ENCODE measurements around the gene CIDEA. TPM values are rescaled to one million over a fixed set of nuclear protein-coding genes. Genes with fewer than 3 reads are reported as not detected.

CIDEA gene
- polyA plus RNA-seq, 6 donors from 2014 or later = not detected

DNA sequence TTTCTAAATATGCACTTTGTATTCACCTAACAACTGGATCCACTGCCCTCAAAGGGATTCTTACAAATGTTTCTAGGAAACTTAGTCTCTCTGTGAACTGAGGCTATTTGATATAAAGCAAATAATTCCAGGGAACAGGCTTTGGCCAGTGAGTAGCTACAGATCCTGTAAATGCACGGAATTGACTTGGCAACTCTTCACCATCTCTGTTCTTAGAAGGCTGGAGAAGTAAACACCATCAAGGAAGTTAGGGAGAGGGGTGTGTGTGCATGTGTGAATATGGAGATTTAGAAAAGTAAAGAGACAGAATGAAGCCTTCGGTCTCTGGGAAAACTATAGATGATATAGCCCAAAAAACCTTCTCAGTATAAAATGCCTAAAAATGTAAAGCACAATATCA is 10.7 kb downstream of the CIDEA start:
- Mint-ChIP-seq H3K36me3 (no peaks in the 10 kb centered on the region), H3K4me1 (no peaks in the 10 kb centered on the region)

DNA sequence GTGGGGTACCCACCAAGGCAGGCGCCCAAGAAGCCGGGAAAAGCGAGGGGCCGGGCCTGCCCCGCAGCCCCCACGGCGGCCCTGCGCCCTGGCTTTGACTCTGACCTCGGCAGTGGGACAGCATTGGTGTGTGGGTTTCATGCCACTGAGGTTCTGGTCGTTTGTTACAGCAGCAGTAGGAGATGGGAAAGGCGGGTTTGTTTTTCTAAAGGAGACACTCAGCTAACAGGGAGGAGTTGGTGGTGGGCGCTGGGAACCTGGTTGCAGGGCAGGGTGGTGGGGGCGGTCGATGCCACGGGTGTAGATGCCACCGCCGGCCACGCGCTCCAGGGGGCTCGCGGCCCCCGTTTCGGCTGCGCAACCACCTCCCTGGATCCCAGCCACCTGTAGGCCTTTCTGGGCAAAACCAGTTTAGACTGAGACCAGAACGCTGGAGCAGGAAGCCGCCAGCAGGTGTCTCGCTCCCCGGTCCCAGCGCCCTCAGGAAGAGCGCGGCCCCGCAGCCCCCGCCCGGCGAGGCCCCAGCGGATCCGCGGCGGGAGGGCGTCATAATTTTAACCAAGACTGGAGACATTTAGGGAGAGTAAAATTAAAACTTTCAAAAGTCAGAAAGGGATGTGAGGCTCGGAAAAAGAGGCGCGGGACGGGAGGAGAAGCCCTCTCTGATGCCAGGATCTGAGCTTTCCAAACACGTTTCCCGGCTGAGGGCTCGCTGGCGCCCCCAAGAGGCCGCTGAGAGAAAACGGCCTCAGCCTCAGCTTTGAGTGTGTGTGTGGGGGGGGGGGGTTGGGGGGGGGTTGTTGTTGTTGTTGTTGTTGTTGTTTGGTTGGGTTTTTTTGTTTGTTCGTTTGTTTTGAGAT is 17.4 kb downstream of the CIDEA start:
- ATAC-seq (ENCODE audit: low read depth in 2 of 2) (peak; percentile 61 to 83), DNase-seq (peak; percentile 36)
- Mint-ChIP-seq H3K27me3 (peaks cover 4 to 17% (median 14%) of the 10 kb centered on the region in 3 donors), H3K27ac (peak overlapping the region in 2 of 6 donors; percentile 60 to 77), H3K36me3 (no peaks in the 10 kb centered on the region), H3K4me3 (peak overlapping the region; percentile 51 to 86 (median 70)), H3K9me3 (no peaks in the 10 kb centered on the region), H3K4me1 (peaks cover 0 to 9% (median 6%) of the 10 kb centered on the region in 3 donors)

More for the DNA sequence above, 10.7 kb downstream of the CIDEA start:
- ATAC-seq (ENCODE audit: low read depth in 2 of 2) (no peak), DNase-seq (no peak)
- no peaks in the 10 kb centered on the region for H3K9me3 Mint-ChIP-seq
- no peak overlapping the region for H3K4me3 Mint-ChIP-seq
- peak overlapping the region in 1 of 6 donors; percentile 26 for H3K27ac Mint-ChIP-seq
- H3K27me3 Mint-ChIP-seq = peaks cover 10 to 12% (median 11%) of the 10 kb centered on the region in 3 donors

DNA sequence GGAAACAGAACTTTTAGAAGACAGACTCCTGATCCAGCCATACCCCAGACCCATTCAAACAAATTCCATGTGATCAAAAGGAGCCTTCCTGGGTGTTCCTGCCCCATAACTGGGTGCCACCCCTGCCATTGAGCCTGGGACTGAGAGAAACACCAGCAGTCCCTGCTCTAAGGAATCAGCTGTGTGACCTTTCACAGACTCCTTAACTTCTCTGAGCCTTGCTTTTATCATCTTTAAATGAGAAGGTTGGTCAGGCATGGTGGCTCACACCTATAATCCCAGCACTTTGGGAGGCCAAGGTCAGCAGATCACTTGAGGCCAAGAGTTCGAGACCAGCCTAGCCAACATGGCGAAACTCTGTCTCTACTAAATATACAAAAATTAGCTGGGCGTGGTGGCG is 20.6 kb downstream of the CIDEA start:
- no peaks in the 10 kb centered on the region for H3K36me3 Mint-ChIP-seq
- ATAC-seq (ENCODE audit: low read depth in 2 of 2) (no peak), DNase-seq (no peak)
- no peak overlapping the region for H3K27ac Mint-ChIP-seq
- H3K4me1 Mint-ChIP-seq = peaks cover 0 to 9% (median 6%) of the 10 kb centered on the region in 3 donors
- H3K27me3 Mint-ChIP-seq = peaks cover 0 to 25% (median 22%) of the 10 kb centered on the region in 3 donors
- no peak overlapping the region for H3K4me3 Mint-ChIP-seq
- H3K9me3 Mint-ChIP-seq = no peaks in the 10 kb centered on the region

DNA sequence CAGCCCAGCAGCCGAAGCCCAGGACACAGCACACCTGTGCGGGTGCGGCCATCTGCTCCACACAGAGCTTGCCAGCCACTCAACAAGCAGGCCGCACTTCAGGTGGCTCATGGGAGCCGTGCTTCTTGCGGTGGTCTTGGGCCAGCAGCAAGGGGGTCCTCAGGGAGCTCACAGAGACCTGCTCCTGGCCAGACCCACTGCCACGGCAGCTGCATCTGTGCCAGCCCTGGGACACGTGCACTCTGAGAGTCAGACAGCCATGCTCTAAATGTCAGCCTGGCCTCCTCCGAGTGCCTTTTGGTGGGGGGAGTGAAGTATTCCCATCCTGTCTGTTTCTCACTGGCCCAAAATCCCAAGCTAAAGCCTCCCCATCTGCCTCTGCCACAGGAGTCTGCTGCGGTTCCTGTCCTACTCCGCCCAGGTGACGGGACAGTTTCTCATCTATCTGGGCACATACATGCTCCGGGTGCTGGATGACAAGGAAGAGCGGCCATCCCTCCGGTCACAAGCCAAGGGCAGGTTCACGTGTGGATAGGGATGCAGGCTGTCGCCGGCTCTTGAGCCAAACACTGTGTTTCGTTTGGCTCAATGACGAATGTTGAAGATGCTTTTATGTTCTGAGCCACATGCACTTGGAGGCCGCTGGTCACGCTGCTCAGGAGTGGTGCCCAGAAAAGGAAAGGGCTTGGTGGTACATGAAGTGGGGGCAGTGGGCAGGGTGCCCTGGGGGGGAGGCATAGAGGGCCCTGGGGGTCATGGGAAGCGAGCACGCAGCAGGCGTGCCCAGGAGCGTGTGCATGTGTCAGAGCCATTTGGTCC is 22.8 kb downstream of the CIDEA start:
- peak overlapping the region in 1 of 6 donors; percentile 33 for H3K27ac Mint-ChIP-seq

DNA sequence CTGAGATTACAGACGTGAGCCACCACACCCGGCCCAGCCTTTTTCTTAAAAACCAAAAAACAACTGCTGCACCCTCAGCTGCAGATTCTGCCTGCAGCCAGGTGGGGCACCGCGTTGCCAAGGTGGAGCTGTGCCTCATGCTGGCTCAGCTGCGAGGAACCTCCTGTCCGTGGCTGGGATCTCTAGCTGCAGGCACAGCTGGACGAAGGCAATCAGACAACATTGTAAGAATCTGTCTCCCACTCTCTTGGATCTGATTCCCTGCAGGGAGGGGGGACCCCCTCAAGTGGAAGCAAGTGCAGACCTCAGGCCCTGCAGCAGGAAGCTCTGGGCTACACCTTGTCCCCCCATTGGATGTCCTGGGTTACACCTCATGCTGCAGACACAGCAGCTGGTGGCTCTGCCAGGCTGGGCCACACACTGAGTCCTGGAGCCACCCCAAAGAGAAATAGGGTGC is 24.1 kb downstream of the CIDEA start:
- peak overlapping the region in 1 of 6 donors; percentile 56 for H3K27ac Mint-ChIP-seq
- no peak for ATAC-seq (ENCODE audit: low read depth in 2 of 2)
- no peaks in the 10 kb centered on the region for H3K9me3 Mint-ChIP-seq
- H3K4me3 Mint-ChIP-seq = no peak overlapping the region
- H3K36me3 Mint-ChIP-seq = no peaks in the 10 kb centered on the region
- H3K4me1 Mint-ChIP-seq = no peaks in the 10 kb centered on the region
- H3K27me3 Mint-ChIP-seq = peaks cover 0 to 29% (median 21%) of the 10 kb centered on the region in 3 donors
- no peak for DNase-seq

More for the DNA sequence above, 22.8 kb downstream of the CIDEA start:
- Mint-ChIP-seq H3K9me3 (no peaks in the 10 kb centered on the region), H3K36me3 (no peaks in the 10 kb centered on the region), H3K4me3 (no peak overlapping the region), H3K4me1 (peaks cover 0 to 9% (median 0%) of the 10 kb centered on the region in 3 donors), H3K27me3 (peaks cover 0 to 25% (median 14%) of the 10 kb centered on the region in 3 donors)
- DNase-seq = no peak
- ATAC-seq (ENCODE audit: low read depth in 2 of 2) = no peak

DNA sequence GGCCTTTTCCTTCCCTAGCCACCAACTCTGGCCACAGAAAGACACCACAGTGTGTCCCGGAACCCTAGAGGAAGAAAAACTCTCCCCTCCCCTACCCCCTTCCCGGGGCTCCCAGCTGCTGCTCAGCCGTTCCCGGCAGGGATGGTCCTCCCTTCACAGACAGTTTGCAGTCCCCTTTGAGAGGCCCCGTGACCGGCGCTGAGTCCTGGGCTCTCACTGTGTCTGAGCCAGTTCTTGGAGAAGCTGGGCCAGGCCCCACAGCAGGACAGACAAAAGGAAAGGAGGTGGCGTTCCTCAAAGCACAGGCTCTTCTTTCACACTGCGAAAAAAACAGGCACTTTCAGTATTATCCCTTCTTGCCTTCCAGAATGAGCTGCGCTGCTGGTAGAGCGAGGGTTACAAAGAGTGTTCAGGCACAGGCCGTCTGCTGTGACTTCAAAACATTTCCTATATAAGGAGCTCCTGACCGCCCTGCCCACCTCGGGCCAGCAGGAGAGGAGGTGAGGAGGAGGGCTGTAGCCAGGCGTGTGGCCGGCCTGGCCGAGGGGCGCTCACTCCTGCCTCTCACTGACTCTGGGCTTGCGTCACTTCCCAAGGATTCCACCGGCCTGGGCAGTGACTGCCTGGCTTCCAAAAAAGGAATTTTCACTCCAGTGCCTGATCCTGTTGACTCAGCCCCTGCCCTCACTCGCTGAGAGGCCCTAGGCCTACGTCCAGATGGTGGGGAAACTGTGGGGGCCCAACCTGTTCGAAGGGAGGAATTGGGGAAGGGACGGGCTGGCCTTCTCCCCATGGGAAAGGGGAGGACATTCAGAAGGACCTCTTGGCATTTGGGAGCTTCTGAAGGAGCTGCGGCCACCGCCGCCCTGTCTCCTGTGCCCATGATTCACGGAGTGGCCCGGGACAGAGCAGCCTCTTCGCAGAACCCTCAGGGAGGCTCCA is 24.9 kb downstream of the CIDEA start:
- Mint-ChIP-seq H3K4me1 (no peaks in the 10 kb centered on the region), H3K27me3 (peaks cover 2 to 33% (median 25%) of the 10 kb centered on the region in 3 donors), H3K4me3 (no peak overlapping the region), H3K9me3 (no peaks in the 10 kb centered on the region), H3K27ac (no peak overlapping the region), H3K36me3 (no peaks in the 10 kb centered on the region)
- DNase-seq (no peak), ATAC-seq (ENCODE audit: low read depth in 2 of 2) (no peak)

DNA sequence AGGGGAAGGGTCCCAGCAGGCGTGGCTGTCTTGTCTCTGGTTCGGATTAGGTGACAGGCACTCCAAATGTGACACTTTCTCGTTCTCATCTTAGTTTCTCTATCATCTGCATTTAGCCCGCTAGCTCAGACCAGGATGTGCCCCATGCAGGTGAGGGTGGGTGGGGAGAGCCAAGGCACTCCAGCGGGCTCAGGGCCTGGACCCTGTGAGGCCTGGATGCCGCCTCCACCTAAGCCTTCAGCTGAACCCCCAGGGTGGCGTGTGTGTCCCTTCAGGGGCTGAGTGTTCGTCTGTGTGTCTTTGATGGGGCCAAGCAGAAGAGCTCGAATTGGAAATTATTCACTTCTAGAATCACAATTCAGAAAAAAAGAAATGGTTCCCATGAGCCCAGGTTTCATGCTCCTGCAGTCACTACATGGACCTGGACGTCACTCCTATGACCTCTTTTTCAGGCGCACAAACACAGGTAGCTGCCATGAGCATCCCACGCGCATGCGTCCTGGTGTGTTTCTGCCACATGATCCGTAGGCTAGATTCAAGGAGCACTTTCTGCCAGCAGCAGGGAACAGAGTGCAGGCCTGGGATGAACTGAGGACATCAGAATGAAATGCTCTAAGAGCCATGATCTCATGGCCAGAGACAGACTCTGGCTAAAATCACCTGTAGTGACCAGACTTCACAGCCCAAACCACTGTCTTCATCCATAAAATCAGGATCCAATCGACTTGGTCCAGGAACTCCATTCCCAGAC is 25.8 kb downstream of the CIDEA start:
- Mint-ChIP-seq H3K4me3 (no peak overlapping the region), H3K36me3 (no peaks in the 10 kb centered on the region), H3K9me3 (no peaks in the 10 kb centered on the region), H3K27ac (peak overlapping the region in 1 of 6 donors; percentile 60), H3K4me1 (no peaks in the 10 kb centered on the region), H3K27me3 (peaks cover 6 to 41% (median 28%) of the 10 kb centered on the region in 3 donors)
- ATAC-seq (ENCODE audit: low read depth in 2 of 2) (no peak), DNase-seq (no peak)

DNA sequence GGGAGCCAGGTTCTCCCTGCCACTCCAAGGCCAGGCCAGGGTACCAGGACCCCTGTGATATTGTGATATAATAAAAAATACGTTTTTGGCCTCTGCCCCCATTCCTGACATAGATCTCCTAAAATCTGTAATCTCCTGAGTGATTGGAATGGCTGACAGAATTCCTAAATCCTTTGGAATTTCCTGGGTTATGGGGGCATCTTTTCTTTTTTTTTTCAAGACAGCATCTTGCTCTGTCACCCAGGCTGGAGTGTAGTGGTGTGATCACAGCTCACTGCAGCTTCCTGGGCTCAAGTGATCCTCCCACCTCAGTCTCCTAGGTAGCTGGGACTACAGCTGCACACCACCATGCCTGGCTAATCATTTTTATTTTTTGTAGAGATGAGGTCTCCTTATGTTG is 27.7 kb downstream of the CIDEA start:
- Mint-ChIP-seq H3K27me3 (peaks cover 6 to 29% (median 28%) of the 10 kb centered on the region in 3 donors), H3K4me3 (no peak overlapping the region), H3K27ac (no peak overlapping the region), H3K4me1 (no peaks in the 10 kb centered on the region), H3K36me3 (no peaks in the 10 kb centered on the region), H3K9me3 (no peaks in the 10 kb centered on the region)
- ATAC-seq (ENCODE audit: low read depth in 2 of 2) (no peak), DNase-seq (no peak)

DNA sequence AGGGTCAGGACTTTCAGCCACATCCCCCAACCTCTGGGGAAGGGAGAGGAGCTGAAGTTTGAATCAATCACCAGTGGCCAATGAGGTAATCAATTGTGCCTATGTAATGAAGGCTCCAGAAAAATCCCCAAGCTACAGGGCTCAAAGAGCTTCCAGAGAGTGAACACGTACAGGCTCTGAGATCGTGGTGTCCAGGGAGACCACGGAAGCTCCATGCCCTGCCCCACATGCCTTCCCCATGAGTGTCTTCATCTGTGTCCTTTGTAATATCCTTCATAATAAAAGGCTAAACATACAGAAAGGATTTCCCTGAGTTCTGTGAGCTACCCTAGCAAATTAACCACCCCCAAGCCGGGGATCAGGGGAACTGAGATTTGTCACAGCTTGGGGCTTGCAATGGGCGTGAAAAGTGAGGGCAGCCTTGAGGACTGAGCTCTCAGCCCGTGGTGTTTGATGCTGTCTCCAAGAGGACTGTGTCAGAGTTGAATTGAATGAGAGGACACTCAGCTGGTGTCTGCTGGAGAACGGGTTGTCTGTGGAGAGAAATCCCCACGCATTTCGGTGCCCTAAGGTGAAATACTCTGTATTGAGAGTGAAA is 28.4 kb downstream of the CIDEA start:
- no peaks in the 10 kb centered on the region for H3K9me3 Mint-ChIP-seq
- H3K4me1 Mint-ChIP-seq = peaks cover 0 to 3% (median 0%) of the 10 kb centered on the region in 3 donors
- ATAC-seq (ENCODE audit: low read depth in 2 of 2) = no peak
- H3K36me3 Mint-ChIP-seq = no peaks in the 10 kb centered on the region
- no peak for DNase-seq
- H3K27me3 Mint-ChIP-seq = peaks cover 6 to 28% (median 23%) of the 10 kb centered on the region in 3 donors
- H3K27ac Mint-ChIP-seq = no peak overlapping the region
- H3K4me3 Mint-ChIP-seq = no peak overlapping the region

DNA sequence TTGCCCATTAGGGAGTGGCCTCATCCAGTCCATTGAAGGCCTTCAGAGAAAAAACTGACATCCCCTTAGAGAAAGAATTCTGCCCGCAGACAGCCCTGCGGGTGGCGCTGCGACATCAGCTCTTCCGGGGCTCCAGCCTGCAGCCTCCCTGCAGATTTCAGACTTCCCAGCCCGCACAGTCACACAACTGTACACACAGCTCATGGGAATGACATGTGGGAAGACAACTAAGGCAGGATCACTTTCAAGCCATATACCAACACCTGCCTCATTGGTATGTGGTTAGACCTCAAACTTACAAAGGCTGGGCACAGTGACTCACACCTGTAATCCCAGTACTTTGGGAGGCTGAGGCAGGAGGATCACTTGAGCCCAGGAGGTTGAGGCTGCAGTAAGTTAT is 29.1 kb downstream of the CIDEA start:
- peaks cover 11 to 35% (median 30%) of the 10 kb centered on the region in 3 donors for H3K27me3 Mint-ChIP-seq
- H3K9me3 Mint-ChIP-seq = no peaks in the 10 kb centered on the region
- DNase-seq = no peak
- peaks cover 3 to 9% (median 7%) of the 10 kb centered on the region in 3 donors for H3K4me1 Mint-ChIP-seq
- no peak for ATAC-seq (ENCODE audit: low read depth in 2 of 2)
- no peaks in the 10 kb centered on the region for H3K36me3 Mint-ChIP-seq
- H3K27ac Mint-ChIP-seq = no peak overlapping the region
- H3K4me3 Mint-ChIP-seq = no peak overlapping the region

DNA sequence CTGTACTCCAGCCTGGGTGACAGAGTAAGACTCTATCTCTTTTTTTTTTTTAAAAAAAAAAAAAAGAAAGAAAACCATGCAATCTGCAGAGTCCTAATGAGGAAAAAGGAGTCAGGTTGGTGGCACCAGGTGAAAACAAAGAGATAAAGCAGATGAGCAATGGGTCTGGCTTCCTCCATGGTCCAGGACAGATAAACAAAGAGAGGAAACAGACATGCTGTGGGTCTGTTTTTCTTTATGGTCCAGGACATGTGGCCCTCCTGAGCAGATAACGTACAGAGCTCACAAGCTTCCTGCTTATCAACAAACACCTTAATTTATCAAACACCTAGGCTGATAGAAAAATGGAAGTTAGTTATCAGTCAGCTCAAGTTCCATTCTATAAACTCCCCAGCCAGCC is 29.5 kb downstream of the CIDEA start:
- no peak overlapping the region for H3K27ac Mint-ChIP-seq
- H3K9me3 Mint-ChIP-seq = no peaks in the 10 kb centered on the region
- peaks cover 3 to 11% (median 9%) of the 10 kb centered on the region in 3 donors for H3K4me1 Mint-ChIP-seq
- DNase-seq (no peak), ATAC-seq (ENCODE audit: low read depth in 2 of 2) (no peak)
- H3K36me3 Mint-ChIP-seq = peaks cover 0 to under 1% of the 10 kb centered on the region in 2 donors
- H3K27me3 Mint-ChIP-seq = peaks cover 15 to 39% (median 34%) of the 10 kb centered on the region in 3 donors
- no peak overlapping the region for H3K4me3 Mint-ChIP-seq

Data from naive B cell (primary cell).